MM.1S (cell line): ENCODE measurements around the gene TBL1X.
"Not testable (repeated sequence)": the region's sequence is repeated elsewhere in the genome, so short reads cannot be mapped to it uniquely, and the experiment has no call there.

Experiments used
- DNase-seq: peaks from one replicate; pipeline ENCODE4 v3.0.0-alpha.2; 2015
- H2AFZ ChIP-seq: fragments of 300-600 bp; sonication (generic); 2 replicates; pipeline ENCODE4 v1.6.0; 2016; ENCODE audit warnings: antibody characterized with exemption, low read length
- H3F3A ChIP-seq: fragments of 300-600 bp; sonication (generic); 2 replicates; pipeline ENCODE4 v1.6.1; 2016; ENCODE audit warnings: mild to moderate bottlenecking, antibody characterized with exemption, low read length, moderate library complexity, mixed read lengths; ENCODE audit not compliant: insufficient read depth
- H3K27ac ChIP-seq: fragments of 300-600 bp; sonication (generic); 2 replicates; pipeline ENCODE4 v1.5.1; 2016; ENCODE audit warnings: mild to moderate bottlenecking, low read length
- H3K27me3 ChIP-seq: fragments of 300-600 bp; sonication (generic); replicated peaks from 2 replicates; pipeline ENCODE4 v1.6.0; 2016; ENCODE audit warnings: low read length; ENCODE audit not compliant: insufficient read depth
- H3K36me3 ChIP-seq: fragments of 300-600 bp; sonication (generic); replicated peaks from 2 replicates; pipeline ENCODE4 v1.6.1; 2016; ENCODE audit warnings: mild to moderate bottlenecking, low read length, mixed read lengths; ENCODE audit not compliant: insufficient read depth
- H3K4me1 ChIP-seq: fragments of 300-600 bp; sonication (generic); 2 replicates; pipeline ENCODE4 v1.6.1; 2016; ENCODE audit warnings: low read length, mixed read lengths
- H3K4me2 ChIP-seq: fragments of 300-600 bp; sonication (generic); 2 replicates; pipeline ENCODE4 v1.6.0; 2016; ENCODE audit warnings: low read depth, low read length
- H3K4me3 ChIP-seq: fragments of 300-600 bp; sonication (generic); 2 replicates; pipeline ENCODE4 v1.5.1; 2016; ENCODE audit warnings: low read length, mixed read lengths
- H3K79me2 ChIP-seq: fragments of 300-600 bp; sonication (generic); 2 replicates; pipeline ENCODE4 v1.6.1; 2016; ENCODE audit warnings: mixed run types, low read length, mixed read lengths
- H3K9ac ChIP-seq: fragments of 300-600 bp; sonication (generic); 2 replicates; pipeline ENCODE4 v1.6.1; 2016; ENCODE audit warnings: low read length, mixed read lengths
- H3K9me2 ChIP-seq: fragments of 300-600 bp; sonication (generic); replicated peaks from 2 replicates; pipeline ENCODE4 v1.6.1; 2016; ENCODE audit warnings: mild to moderate bottlenecking, low read length, mixed read lengths; ENCODE audit not compliant: insufficient read depth
- H3K9me3 ChIP-seq: fragments of 300-600 bp; sonication (generic); replicated peaks from 2 replicates; pipeline ENCODE4 v1.6.1; 2016; ENCODE audit warnings: mild to moderate bottlenecking, low read length, mixed read lengths; ENCODE audit not compliant: insufficient read depth
- H4K20me1 ChIP-seq: fragments of 300-600 bp; sonication (generic); 2 replicates; pipeline ENCODE4 v1.6.1; 2016; ENCODE audit warnings: mild to moderate bottlenecking, low read length, moderate library complexity, mixed read lengths; ENCODE audit not compliant: insufficient read depth
- CTCF ChIP-seq: fragments of 300-600 bp; sonication (generic); IDR thresholded peaks from 2 replicates; pipeline ENCODE4 v1.5.1; 2016; ENCODE audit warnings: antibody characterized with exemption, low read length, mixed read lengths
- EZH2 ChIP-seq: fragments of 300-600 bp; sonication (generic); optimal IDR thresholded peaks from 2 replicates; pipeline ENCODE3; 2017; ENCODE audit warnings: low read depth, mild to moderate bottlenecking, antibody characterized with exemption, low read length, mixed read lengths
- EZH2phosphoT487 ChIP-seq: fragments of 300-600 bp; sonication (generic); IDR thresholded peaks from 2 replicates; pipeline ENCODE4 v1.6.1; 2018; ENCODE audit warnings: antibody characterized with exemption, low read length

TBL1X gene

GRCh38 chrX:9759337-9759736 lies 294.5 kb downstream of the TBL1X start:
- no peak for DNase-seq
- Histone ChIP-seq H3K9me2 (no peaks in the 10 kb centered on the region), H3K4me2 (no peak overlapping the region), H3F3A (0 out of 2 replicates have a peak, but pooled peaks cover 6% of the 10 kb centered on the region), H3K36me3 (no peaks in the 10 kb centered on the region), H3K4me1 (no peaks in the 10 kb centered on the region), H3K4me3 (no peak overlapping the region), H3K9me3 (no peaks in the 10 kb centered on the region), H4K20me1 (no peaks in the 10 kb centered on the region), H3K27me3 (peaks cover 5% of the 10 kb centered on the region; the same call in 1 of the 2 replicates), H3K9ac (no peak overlapping the region), H2AFZ (no peak overlapping the region), H3K79me2 (no peaks in the 10 kb centered on the region), H3K27ac (no peak overlapping the region)
- TF ChIP-seq EZH2 = no peak

DNA sequence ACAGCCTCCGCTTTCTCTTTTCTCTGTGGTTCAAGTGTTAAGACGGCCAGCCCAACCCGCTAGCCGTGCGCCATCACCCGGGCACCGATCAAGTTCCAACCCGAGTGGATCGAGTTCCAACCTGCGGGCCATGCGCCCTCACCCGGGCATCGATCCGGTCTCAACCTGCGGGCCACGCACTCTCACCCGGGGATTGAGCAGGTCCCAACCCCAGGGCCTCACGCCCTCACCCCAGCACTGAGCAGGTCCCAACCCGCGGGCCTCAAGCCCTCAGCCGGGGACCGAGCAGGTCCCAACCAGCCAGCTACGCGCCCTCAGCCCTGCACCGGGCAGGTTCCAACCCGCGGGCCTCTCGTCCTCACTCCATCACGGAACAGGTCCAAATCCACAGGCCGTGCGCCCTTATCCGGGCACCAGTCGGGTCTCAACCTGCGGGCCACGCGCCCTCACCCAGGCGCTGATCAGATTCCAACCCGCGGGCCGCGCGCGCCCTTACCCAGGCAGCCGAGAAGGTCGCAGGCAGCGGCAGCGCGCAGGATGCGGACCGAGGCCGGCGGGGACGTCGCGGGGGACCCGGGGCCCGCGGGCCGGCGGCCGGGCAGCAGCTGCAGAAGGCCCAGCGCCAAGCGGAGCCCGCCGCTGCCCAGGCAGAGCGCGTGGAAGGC lies 300.3 kb downstream of the TBL1X start:
- Histone ChIP-seq H3K36me3 (no peaks in the 10 kb centered on the region), H3K79me2 (no peaks in the 10 kb centered on the region), H3K9ac (no peak overlapping the region), H3K27me3 (no peaks in the 10 kb centered on the region), H3K9me3 (no peaks in the 10 kb centered on the region), H3K4me3 (no peak overlapping the region), H3K4me1 (no peaks in the 10 kb centered on the region), H3K9me2 (no peaks in the 10 kb centered on the region), H2AFZ (no peak overlapping the region), H3F3A (no peaks in the 10 kb centered on the region), H3K27ac (no peak overlapping the region), H3K4me2 (no peak overlapping the region), H4K20me1 (no peaks in the 10 kb centered on the region)
- no peak for TF ChIP-seq EZH2
- no peak for TF ChIP-seq CTCF
- no peak for TF ChIP-seq EZH2phosphoT487
- DNase-seq = no peak

DNA sequence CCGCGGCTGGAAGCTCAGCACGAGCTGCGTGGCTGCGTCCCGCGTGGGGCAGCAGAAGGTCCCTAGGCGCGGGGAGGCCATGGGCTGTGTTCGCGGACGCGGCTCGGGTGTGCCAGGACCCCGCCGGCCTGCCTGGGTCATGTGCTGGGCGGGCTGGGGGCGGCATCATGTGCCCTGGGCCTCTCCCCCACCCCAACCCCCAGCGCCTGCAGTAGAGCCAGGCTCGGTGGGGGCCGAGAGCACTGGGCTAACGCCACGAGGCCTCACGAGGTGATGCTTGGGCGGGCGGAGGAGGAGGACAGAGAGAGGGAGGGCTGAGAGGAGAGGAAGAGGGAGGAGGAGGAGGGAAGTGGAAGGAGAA lies 300.9 kb downstream of the TBL1X start, which contains the start of gene GPR143:
GPR143 (minus strand) TSS at position 111 of the 361 bp plus-strand sequence; CDS start at position 81, 30 bp downstream.
- H3K4me1 ChIP-seq = no peaks in the 10 kb centered on the region
- no peaks in the 10 kb centered on the region for H3K27me3 ChIP-seq
- no peaks in the 10 kb centered on the region for H4K20me1 ChIP-seq
- no peak for TF ChIP-seq CTCF
- no peak for TF ChIP-seq EZH2
- TF ChIP-seq EZH2phosphoT487 = no peak
- no peaks in the 10 kb centered on the region for H3K36me3 ChIP-seq
- no peak within 1 kb of the TSS for H3K4me2 ChIP-seq
- no peaks in the 10 kb centered on the region for H3F3A ChIP-seq
- no peak within 1 kb of the TSS for H3K27ac ChIP-seq
- DNase-seq = no peak
- no peaks in the 10 kb centered on the region for H3K9me2 ChIP-seq
- no peaks in the 10 kb centered on the region for H3K9me3 ChIP-seq
- H2AFZ ChIP-seq = no peak within 1 kb of the TSS
- H3K4me3 ChIP-seq = no peak within 1 kb of the TSS
- no peaks in the 10 kb centered on the region for H3K79me2 ChIP-seq
- H3K9ac ChIP-seq = no peak within 1 kb of the TSS

- no peaks in the 10 kb centered on the region for H4K20me1 ChIP-seq
- no peak overlapping the region for H2AFZ ChIP-seq
- no peaks in the 10 kb centered on the region for H3K36me3 ChIP-seq
- H3K9me3 ChIP-seq = no peaks in the 10 kb centered on the region
- no peaks in the 10 kb centered on the region for H3K79me2 ChIP-seq
- H3K27ac ChIP-seq = no peak overlapping the region
- no peak overlapping the region for H3K4me3 ChIP-seq
- no peaks in the 10 kb centered on the region; the same call in 1 of the 2 replicates for H3K27me3 ChIP-seq
- no peaks in the 10 kb centered on the region for H3F3A ChIP-seq
- no peak overlapping the region for H3K4me2 ChIP-seq
- TF ChIP-seq CTCF (no peak), EZH2 (no peak), EZH2phosphoT487 (no peak)
- no peaks in the 10 kb centered on the region for H3K4me1 ChIP-seq
- no peak overlapping the region for H3K9ac ChIP-seq
- no peak for DNase-seq
- H3K9me2 ChIP-seq = no peaks in the 10 kb centered on the region
Measured at GRCh38 chrX:9767375-9767774, 302.5 kb downstream of the TBL1X start.

DNA sequence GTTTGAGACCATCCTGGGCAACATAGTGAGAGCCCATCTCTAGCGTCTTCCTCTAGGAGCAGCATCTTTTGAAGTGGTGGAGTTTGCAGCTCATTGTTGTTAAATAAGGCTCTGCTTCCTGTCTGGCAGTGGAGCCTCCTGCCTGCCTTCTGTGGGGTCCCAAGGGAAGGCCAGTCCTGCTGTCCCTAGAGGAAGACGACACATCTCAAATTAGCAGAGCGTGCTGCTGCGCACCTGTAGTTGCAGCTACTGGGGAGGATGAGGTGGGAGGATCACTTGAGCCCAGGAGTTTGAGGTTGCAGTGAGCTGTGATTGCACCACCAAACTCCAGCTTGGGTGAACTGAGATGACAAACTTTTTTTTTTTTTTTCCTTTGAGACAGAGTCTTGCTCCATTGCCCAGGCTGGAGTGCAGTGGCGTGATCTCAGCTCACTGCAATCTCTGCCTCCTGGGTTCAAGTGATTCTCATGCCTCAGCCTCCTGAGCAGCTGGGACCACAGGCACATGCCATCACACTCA lies 303.5 kb downstream of the TBL1X start:
- H3K27me3 ChIP-seq = not testable (repeated sequence)

More for the DNA sequence above, 303.5 kb downstream of the TBL1X start:
- H3K9me3 ChIP-seq, H3K9me2 ChIP-seq, H3F3A ChIP-seq, H2AFZ ChIP-seq, H3K27ac ChIP-seq, H3K4me2 ChIP-seq, H4K20me1 ChIP-seq, H3K4me3 ChIP-seq, H3K79me2 ChIP-seq, DNase-seq, H3K36me3 ChIP-seq, H3K4me1 ChIP-seq, H3K9ac ChIP-seq: not testable (repeated sequence)
